Amniotic epithelial cell (primary cell): ENCODE results near the gene ABCF2.
A peak's percentile ranks its signal among the peaks of the same experiment; 100 is the strongest.

Experiments
- DNase-seq: peaks from one replicate; pipeline ENCODE4 v3.0.0-alpha.2; 2010; ENCODE audit warnings: low read depth

ABCF2 gene

DNA sequence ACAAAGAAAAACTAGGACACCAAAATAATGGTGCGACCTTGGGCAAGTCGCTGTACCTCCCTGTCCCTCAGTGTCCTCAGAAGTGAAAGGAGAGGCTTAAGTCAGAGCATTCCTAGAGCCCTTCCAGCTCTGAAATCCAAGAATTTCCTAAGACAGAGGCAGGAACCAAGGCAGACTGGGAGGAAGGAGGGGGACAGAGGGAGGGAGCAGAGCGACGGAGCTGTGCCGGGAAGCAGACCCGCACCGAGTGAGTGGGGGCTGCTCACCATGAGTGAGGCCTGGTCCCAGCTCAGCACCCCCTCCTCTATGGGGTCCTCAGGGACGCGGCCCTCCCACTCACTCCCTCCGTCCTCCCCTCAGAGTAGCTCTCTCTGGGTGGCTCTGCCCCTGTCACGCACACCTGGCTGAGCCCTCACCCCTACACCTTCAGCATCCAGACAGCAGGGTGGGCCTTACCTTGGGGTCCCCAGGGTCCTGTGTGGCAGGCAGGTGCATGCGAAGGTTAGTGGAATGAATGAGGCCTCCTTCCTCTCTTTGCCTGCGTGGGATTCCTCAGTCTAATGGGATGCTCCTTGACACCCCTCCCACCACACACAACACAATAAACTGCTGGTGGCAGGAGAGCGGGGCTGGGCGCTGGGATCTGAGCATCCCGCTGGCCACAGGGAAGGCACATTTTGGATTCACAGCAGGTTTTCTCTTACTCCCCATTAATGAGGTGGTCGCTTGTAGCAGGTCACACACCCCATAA, 26.1 kb upstream of the ABCF2 start:
- DNase-seq, result no peak

DNA sequence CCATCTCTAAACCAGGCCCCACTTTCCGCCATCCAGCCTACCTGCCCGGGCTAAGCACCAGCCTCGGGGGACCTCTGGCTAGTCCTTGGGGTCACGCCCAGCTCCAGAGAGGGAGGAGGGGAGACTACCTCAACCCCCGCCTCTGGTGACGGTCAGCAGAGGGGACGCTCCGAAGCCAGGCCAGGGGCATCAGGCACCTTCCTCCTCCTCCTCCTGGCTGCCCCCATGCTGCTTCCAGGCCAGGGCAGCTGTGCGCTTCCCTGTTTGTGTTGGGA, 25.5 kb upstream of the ABCF2 start:
- no peak for DNase-seq

- DNase-seq, result peak; percentile 76
Observed at GRCh38 chr7:151251689-151252560, 24.9 kb upstream of the ABCF2 start.

DNA sequence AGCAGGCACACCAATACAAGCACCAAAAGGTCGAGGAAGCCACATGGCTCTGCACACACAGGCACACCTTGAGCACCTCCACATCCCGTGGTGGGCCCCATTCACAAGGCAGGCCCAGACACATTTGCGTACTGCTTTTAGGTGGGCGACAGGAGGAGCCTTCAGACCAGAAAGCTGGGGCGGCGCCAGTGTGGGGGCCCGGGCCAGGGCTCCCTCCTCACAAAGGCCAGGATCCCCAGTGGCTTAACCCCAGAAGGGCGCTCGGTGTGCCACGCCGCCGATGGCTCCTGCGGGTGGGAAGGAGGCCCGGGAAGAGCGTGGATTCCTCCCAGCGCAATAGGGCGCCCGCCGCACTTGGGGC, 24.3 kb upstream of the ABCF2 start:
- no peak for DNase-seq

- DNase-seq, result no peak
Observed at GRCh38 chr7:151250181-151251132, 23.5 kb upstream of the ABCF2 start.

- DNase-seq, result peak; percentile 64
Observed at GRCh38 chr7:151249732-151250072, 22.7 kb upstream of the ABCF2 start.

DNA sequence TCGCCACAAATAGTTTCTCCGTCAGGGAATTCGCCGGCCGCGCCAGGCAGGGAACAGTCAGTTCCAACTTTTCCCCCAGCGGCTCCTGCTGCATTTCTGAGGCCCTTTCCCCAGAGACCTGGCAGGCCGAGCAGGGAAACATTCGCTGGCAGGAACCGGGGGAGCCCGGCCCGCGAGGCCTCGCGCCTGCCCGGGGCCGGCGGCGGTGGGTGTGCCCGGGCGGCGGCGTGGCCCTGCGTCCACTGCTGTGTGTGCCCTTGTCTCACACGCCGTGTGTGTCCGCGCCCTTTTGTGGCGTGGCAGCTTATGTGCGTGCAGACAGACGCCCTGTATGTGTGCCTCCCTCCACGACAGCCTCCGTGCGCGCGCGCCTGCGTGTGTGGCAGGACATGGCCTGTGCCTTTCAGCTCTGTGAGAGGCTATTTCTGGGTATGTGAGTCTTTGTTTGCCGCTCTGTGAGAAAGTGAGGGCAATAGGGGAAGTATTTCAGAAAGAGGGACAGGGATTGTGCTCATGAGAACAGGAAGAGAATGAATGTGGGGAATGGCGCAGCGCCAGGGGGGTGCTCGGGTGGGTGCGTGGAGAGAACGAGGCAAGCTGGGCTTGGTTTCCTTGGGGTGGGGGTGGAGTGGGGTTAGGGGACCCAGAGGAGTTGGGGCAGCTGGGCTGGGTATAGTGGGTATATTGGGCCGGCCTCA, 22.2 kb upstream of the ABCF2 start:
- peak; percentile 45 for DNase-seq

DNA sequence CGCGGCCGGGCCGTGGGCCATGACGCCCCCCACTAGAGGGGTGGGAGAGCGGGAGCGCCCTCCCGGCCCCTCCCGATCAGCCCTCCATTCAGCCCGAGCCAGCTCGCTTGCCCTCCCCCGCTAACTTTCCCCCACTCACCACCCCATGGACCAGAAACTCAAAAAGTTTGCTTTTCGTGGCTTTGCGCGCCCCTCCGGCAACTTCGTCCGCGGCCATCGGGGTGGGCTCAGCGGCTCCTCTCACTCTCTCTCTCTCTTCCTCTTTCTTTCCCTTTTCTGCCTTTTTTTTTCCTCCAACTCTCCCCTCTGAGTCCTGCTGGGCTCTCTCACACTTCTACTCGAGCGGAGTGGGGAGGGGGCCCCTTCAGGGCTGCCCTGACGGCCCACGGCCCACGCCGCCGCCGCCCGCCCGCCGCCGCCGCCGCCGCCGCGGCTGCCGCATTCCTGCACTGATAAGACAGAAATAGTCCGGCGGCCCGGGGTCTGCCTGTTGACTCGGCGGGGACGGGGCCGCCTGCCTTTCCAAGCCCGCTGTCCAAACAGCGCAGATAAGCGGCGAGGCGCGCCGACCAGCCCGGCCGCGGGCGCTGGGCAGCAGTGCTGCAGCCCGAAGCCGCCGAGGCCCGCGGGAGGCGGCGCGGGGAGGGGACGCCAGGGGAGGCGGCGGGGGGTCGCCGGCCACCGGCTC, 21.5 kb upstream of the ABCF2 start, which contains the start of gene SMARCD3:
SMARCD3 (minus strand) TSS at position 349 of the 688 bp plus-strand sequence; CDS start at position 217, 132 bp downstream.
- DNase-seq, result peak; percentile 67

GRCh38 chr7:151247611-151248345, 20.8 kb upstream of the ABCF2 start:
- DNase-seq, result no peak

DNA sequence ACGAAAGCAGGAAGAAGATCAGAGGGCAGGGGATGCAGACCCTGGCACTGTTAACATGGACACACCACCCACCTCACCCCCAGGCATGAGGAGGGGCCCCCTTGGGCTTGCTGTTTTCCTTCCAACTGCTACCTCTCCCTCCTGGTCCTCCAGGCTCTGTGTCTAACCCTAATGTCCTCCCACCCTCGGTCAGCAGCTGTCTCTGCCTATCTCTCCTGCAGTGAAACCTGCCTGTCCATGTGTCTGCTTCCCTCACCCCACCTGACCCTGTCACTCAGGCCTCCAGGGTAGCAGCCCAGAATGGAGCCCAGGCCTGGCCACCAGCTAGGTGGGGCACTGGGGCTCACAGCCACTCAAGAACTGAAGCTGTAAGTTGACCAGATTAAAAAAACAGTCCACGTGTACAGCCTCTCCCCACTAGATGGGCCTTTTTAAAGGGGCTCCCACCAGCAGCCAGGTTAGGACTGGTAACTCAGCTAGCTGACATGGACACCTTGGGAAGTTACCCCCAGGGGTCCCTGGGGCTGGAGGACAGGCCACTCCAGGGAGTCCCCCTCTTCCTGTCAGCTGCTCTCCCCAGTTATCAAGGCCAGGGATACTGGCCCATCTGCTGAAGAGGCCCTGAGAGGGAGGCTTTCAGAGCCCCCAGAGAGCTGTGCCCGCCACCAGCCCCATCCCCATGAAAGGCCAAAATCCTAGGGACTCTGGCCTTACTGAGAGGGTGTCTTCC, 20.0 kb upstream of the ABCF2 start:
- no peak for DNase-seq

- DNase-seq, result peak; percentile 33
Observed at GRCh38 chr7:151246102-151246850, 19.3 kb upstream of the ABCF2 start.

DNA sequence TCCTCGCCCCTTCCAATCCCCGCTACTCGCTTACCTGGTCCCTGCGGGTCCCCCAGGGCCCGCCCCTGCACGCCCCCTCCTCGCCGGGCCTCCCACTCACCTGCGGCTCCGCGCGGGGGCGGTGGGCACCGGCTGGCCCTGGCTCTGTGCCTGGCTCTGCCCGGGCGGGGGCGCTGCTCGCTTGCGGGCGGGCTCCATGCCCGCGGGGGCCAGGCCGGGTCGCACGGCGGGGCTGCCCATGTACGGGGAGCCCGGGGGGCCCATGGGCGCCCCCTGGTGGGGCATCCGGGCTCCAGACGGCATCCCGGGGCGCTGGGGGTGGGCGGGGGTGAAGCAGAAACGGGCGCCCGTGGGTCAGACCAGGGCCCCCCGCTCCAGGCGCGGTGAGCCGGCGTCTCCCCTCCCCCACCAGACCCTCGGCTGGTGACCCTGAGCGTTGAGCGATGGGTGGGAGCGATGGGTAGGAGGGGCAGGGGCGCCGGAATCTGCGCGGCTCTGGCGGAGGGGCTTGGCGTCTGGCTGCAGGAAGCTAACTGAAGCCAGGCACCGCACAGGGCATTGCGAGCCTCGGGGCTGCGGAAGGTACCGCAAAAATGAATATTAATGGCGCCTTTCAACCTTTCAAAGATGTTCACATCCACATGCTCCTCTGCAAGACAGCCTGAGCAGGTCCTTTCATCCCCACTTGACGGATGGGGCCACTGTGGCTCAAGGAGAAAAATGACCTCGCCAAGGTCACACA, 18.5 kb upstream of the ABCF2 start:
- DNase-seq, result no peak

DNA sequence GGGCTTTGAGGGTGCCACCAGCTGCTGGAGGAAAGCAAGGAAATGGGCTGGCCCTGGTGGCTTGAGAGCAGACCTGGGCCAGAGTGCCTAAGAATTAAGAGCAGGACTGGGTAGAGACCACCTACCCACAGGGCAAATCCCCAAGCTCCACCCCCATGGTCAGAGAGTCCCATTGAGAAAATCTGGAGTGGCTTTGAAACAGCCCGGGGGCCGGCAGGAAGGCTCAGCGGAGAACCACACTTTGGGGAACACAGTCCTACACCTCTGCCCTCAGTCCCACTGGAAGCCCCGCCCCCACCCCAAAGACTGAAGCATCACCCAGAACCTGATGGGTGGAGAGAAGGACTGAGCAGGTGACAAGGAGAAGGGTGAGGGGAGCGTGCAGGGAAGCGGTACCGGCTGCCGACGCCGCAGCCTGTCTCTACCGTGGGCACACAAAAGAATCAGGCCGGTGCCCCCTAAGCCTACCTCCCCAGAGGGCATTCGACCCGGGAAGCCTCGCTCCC, 17.9 kb upstream of the ABCF2 start:
- DNase-seq, result no peak

DNA sequence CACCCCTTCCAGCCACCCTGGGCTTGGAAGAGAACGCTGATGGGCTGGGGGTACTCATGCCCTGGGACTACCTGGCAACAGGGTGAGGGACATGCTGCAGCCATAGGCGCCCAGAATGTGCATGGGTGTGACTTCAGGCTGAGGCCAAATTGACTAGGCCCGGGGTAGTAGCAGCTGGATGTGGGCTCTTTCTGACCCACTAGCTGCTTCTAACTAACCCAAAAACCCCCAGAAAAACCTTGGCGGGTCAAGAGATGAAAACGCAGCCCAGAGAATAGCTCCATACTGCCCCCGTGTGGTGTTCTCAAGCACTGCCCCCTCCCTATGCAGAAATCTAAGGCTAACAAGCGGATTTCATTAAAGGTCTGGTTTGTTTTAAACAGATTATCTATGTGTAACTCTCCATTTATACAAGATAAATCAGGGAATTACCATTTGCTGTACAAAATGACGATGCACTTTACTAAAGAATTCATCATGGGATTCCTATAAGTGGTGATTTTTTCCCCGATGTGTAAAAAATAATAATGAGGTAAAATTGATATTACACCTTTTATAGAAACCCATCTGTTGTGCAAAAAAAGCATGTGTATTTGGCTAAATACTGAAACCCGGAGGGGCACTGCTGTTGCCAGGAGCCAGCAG, 17.3 kb upstream of the ABCF2 start:
- DNase-seq, result peak; percentile 54

DNA sequence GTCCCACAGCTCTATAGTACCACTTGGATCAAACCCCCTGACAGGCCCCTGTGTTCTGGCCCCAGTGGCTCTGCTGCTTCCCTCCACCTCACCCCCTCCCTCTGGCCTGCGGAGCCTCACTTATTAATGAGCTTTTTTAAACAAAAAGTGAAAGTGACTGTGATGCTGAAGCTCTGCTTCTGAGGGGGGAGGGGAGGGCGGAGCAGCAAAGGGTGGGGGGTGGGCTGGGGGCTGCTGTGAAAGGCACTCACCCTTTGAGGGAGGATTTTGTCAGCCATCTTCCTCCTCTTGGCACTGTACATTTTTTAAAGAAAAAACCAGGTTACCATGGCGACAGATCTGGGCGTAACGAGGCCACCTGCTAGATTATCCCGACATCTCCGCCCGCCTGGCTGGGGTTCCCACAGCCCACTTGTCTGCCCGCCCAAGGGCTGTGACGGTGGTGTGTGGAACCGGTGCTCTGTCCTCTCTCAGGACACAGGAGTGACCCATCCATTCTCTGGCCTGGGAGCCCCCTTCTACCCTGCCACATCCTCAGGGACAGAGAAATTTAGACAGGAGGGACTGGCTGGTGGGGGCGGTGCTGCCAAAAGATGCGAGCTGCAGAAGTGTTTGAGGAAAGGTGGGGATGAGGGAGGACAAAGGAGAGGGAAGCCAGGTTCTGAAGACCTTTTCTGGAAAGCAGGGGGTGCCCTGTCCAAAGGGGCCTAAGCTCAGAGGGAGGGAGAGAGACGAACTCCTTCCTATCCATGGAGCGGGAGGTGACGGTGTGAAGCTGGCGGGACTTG, 16.6 kb upstream of the ABCF2 start:
- DNase-seq, result no peak

DNA sequence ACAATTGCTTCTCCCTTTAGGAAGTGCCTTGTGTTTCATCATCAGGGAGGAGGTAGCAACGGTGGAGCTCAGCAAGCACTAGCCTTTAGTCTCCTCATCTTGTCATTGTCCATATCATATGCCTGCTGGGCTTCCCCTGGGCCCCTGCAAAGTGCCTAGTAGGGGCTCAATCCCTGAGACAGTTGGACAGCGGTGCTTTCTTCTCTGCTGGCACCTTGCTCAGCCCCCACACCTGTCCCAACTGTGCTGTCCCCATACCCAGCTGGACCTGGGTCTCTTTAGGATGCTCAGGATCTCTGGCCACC, 16.0 kb upstream of the ABCF2 start:
- no peak for DNase-seq
